ENCODE results near the gene SRCIN1.
"Not testable (repeated sequence)": the region's sequence is repeated elsewhere in the genome, so short reads cannot be mapped to it uniquely, and the experiment has no call there.

The SRCIN1 gene

GRCh38 chr17:38632334-38632733, 26.6 kb upstream of the SRCIN1 start:
- no peaks in the 10 kb centered on the region for H3K79me1 ChIP-seq (replicated peaks; ENCODE audit: low read length, poor library complexity, severe bottlenecking)
- WGBS = 91% methylated on average over 4 of the region's 6 CpGs
- H3K9ac ChIP-seq (ENCODE audit: low read length) = no peak overlapping the region
- no peaks in the 10 kb centered on the region for H3K9me3 ChIP-seq (ENCODE audit: control insufficient read depth, low read length)
- no peak overlapping the region for H3K4me2 ChIP-seq (ENCODE audit: low read length, poor library complexity, severe bottlenecking)
- no peak overlapping the region for H2BK12ac ChIP-seq (ENCODE audit: low read length in 2 of 2)
- no peaks in the 10 kb centered on the region for H3K36me3 ChIP-seq (ENCODE audit: control insufficient read depth in 1 of 2, insufficient read depth in 2 of 2, low read depth in 1 of 2, low read length in 2 of 2)
- H3K4me1 ChIP-seq (ENCODE audit: control insufficient read depth, insufficient read depth, low read depth, low read length) = no peaks in the 10 kb centered on the region
- no peak overlapping the region for H3K4ac ChIP-seq (ENCODE audit: low read depth in 1 of 2, low read length in 2 of 2)
- no peak overlapping the region for H3K23ac ChIP-seq (ENCODE audit: low read length in 2 of 2)
- DNase-seq = no peak
- H4K8ac ChIP-seq (ENCODE audit: low read length) = no peak overlapping the region
- no peak overlapping the region for H2BK15ac ChIP-seq (ENCODE audit: low read depth, poor library complexity, severe bottlenecking)
- peaks cover 3 to 12% of the 10 kb centered on the region in 2 experiments for H3K27me3 ChIP-seq (ENCODE audit: control insufficient read depth in 1 of 2, insufficient read depth in 1 of 2, low read length in 2 of 2)
- H3K14ac ChIP-seq (ENCODE audit: low read length in 2 of 2) = no peak overlapping the region
- H2AFZ ChIP-seq (ENCODE audit: low read depth, low read length) = no peak overlapping the region
- no peak overlapping the region for H3K4me3 ChIP-seq (ENCODE audit: insufficient read depth in 1 of 2, low read depth in 1 of 2, low read length in 2 of 2)
- H3K18ac ChIP-seq (ENCODE audit: low read depth in 1 of 2, low read length in 2 of 2) = no peak overlapping the region
- H2AK5ac ChIP-seq (ENCODE audit: low read length, severe bottlenecking) = no peak overlapping the region
- H2BK120ac ChIP-seq (ENCODE audit: low read depth, low read length) = no peak overlapping the region
- no peak overlapping the region for H2BK5ac ChIP-seq (ENCODE audit: low read depth, low read length, poor library complexity, severe bottlenecking)
- no peak overlapping the region for H3K27ac ChIP-seq (ENCODE audit: low read length, poor library complexity, severe bottlenecking)
- no peak overlapping the region for H4K91ac ChIP-seq (ENCODE audit: low read length)

GRCh38 chr17:38628441-38628840, 22.7 kb upstream of the SRCIN1 start:
- Histone ChIP-seq H3K14ac (ENCODE audit: low read length in 2 of 2) (no peak overlapping the region), H3K27me3 (ENCODE audit: control insufficient read depth in 1 of 2, insufficient read depth in 1 of 2, low read length in 2 of 2) (peaks cover 0 to 14% of the 10 kb centered on the region in 2 experiments), H3K36me3 (ENCODE audit: control insufficient read depth in 1 of 2, insufficient read depth in 2 of 2, low read depth in 1 of 2, low read length in 2 of 2) (no peaks in the 10 kb centered on the region), H3K23ac (ENCODE audit: low read length in 2 of 2) (no peak overlapping the region), H2AK5ac (ENCODE audit: low read length, severe bottlenecking) (no peak overlapping the region), H4K91ac (ENCODE audit: low read length) (no peak overlapping the region), H2BK15ac (ENCODE audit: low read depth, poor library complexity, severe bottlenecking) (no peak overlapping the region), H3K79me1 (replicated peaks; ENCODE audit: low read length, poor library complexity, severe bottlenecking) (no peaks in the 10 kb centered on the region), H2BK12ac (ENCODE audit: low read length in 2 of 2) (no peak overlapping the region), H2BK5ac (ENCODE audit: low read depth, low read length, poor library complexity, severe bottlenecking) (no peak overlapping the region), H3K4me3 (ENCODE audit: insufficient read depth in 1 of 2, low read depth in 1 of 2, low read length in 2 of 2) (no peak overlapping the region), H2AFZ (ENCODE audit: low read depth, low read length) (no peak overlapping the region), H3K18ac (ENCODE audit: low read depth in 1 of 2, low read length in 2 of 2) (no peak overlapping the region), H3K27ac (ENCODE audit: low read length, poor library complexity, severe bottlenecking) (no peak overlapping the region), H4K8ac (ENCODE audit: low read length) (no peak overlapping the region), H3K9ac (ENCODE audit: low read length) (no peak overlapping the region), H2BK120ac (ENCODE audit: low read depth, low read length) (no peak overlapping the region), H3K9me3 (ENCODE audit: control insufficient read depth, low read length) (no peaks in the 10 kb centered on the region), H3K4ac (ENCODE audit: low read depth in 1 of 2, low read length in 2 of 2) (no peak overlapping the region), H3K4me2 (ENCODE audit: low read length, poor library complexity, severe bottlenecking) (no peak overlapping the region), H3K4me1 (ENCODE audit: control insufficient read depth, insufficient read depth, low read depth, low read length) (no peaks in the 10 kb centered on the region)
- DNase-seq = peak; percentile 16
- 100% methylated on average over 2 of the region's 3 CpGs for WGBS

GRCh38 chr17:38627957-38628356, 22.2 kb upstream of the SRCIN1 start:
- H3K4me3 ChIP-seq (ENCODE audit: insufficient read depth in 1 of 2, low read depth in 1 of 2, low read length in 2 of 2) = no peak overlapping the region
- DNase-seq = no peak
- no peak overlapping the region for H4K8ac ChIP-seq (ENCODE audit: low read length)
- H3K27ac ChIP-seq (ENCODE audit: low read length, poor library complexity, severe bottlenecking) = no peak overlapping the region
- no peak overlapping the region for H2BK5ac ChIP-seq (ENCODE audit: low read depth, low read length, poor library complexity, severe bottlenecking)
- H3K36me3 ChIP-seq (ENCODE audit: control insufficient read depth in 1 of 2, insufficient read depth in 2 of 2, low read depth in 1 of 2, low read length in 2 of 2) = no peaks in the 10 kb centered on the region
- no peak overlapping the region for H2BK15ac ChIP-seq (ENCODE audit: low read depth, poor library complexity, severe bottlenecking)
- no peaks in the 10 kb centered on the region for H3K4me1 ChIP-seq (ENCODE audit: control insufficient read depth, insufficient read depth, low read depth, low read length)
- no peak overlapping the region for H3K18ac ChIP-seq (ENCODE audit: low read depth in 1 of 2, low read length in 2 of 2)
- H3K27me3 ChIP-seq (ENCODE audit: control insufficient read depth in 1 of 2, insufficient read depth in 1 of 2, low read length in 2 of 2) = peaks cover 0 to 18% of the 10 kb centered on the region in 2 experiments
- H2AK5ac ChIP-seq (ENCODE audit: low read length, severe bottlenecking) = no peak overlapping the region
- no peak overlapping the region for H3K14ac ChIP-seq (ENCODE audit: low read length in 2 of 2)
- H3K79me1 ChIP-seq (replicated peaks; ENCODE audit: low read length, poor library complexity, severe bottlenecking) = no peaks in the 10 kb centered on the region
- H4K91ac ChIP-seq (ENCODE audit: low read length) = no peak overlapping the region
- no peak overlapping the region for H3K9ac ChIP-seq (ENCODE audit: low read length)
- no peak overlapping the region for H3K23ac ChIP-seq (ENCODE audit: low read length in 2 of 2)
- no peaks in the 10 kb centered on the region for H3K9me3 ChIP-seq (ENCODE audit: control insufficient read depth, low read length)
- H3K4me2 ChIP-seq (ENCODE audit: low read length, poor library complexity, severe bottlenecking) = no peak overlapping the region
- 95% methylated on average over 2 of the region's 2 CpGs for WGBS
- H2AFZ ChIP-seq (ENCODE audit: low read depth, low read length) = no peak overlapping the region
- H2BK12ac ChIP-seq (ENCODE audit: low read length in 2 of 2) = no peak overlapping the region
- H3K4ac ChIP-seq (ENCODE audit: low read depth in 1 of 2, low read length in 2 of 2) = no peak overlapping the region
- H2BK120ac ChIP-seq (ENCODE audit: low read depth, low read length) = no peak overlapping the region

GRCh38 chr17:38626606-38627226, 21.0 kb upstream of the SRCIN1 start:
- H2BK15ac ChIP-seq (ENCODE audit: low read depth, poor library complexity, severe bottlenecking); H3K18ac ChIP-seq (ENCODE audit: low read depth in 1 of 2, low read length in 2 of 2); H3K4ac ChIP-seq (ENCODE audit: low read depth in 1 of 2, low read length in 2 of 2); H3K14ac ChIP-seq (ENCODE audit: low read length in 2 of 2); H2BK5ac ChIP-seq (ENCODE audit: low read depth, low read length, poor library complexity, severe bottlenecking); H3K23ac ChIP-seq (ENCODE audit: low read length in 2 of 2); H2AFZ ChIP-seq (ENCODE audit: low read depth, low read length); H3K4me2 ChIP-seq (ENCODE audit: low read length, poor library complexity, severe bottlenecking); H2BK12ac ChIP-seq (ENCODE audit: low read length in 2 of 2); H3K9me3 ChIP-seq (ENCODE audit: control insufficient read depth, low read length); H3K36me3 ChIP-seq (ENCODE audit: control insufficient read depth in 1 of 2, insufficient read depth in 2 of 2, low read depth in 1 of 2, low read length in 2 of 2); H4K8ac ChIP-seq (ENCODE audit: low read length); H3K4me3 ChIP-seq (ENCODE audit: insufficient read depth in 1 of 2, low read depth in 1 of 2, low read length in 2 of 2); H3K4me1 ChIP-seq (ENCODE audit: control insufficient read depth, insufficient read depth, low read depth, low read length); H3K27ac ChIP-seq (ENCODE audit: low read length, poor library complexity, severe bottlenecking); H4K91ac ChIP-seq (ENCODE audit: low read length); H3K79me1 ChIP-seq (replicated peaks; ENCODE audit: low read length, poor library complexity, severe bottlenecking); H2AK5ac ChIP-seq (ENCODE audit: low read length, severe bottlenecking); DNase-seq; H2BK120ac ChIP-seq (ENCODE audit: low read depth, low read length); H3K9ac ChIP-seq (ENCODE audit: low read length): not testable (repeated sequence)
- peaks cover 3 to 29% of the 10 kb centered on the region in 2 experiments for H3K27me3 ChIP-seq (ENCODE audit: control insufficient read depth in 1 of 2, insufficient read depth in 1 of 2, low read length in 2 of 2)
- WGBS = 86% methylated on average over 3 of the region's 6 CpGs
